Measurements from ENCODE around the gene FOXK2.

The FOXK2 gene

DNA sequence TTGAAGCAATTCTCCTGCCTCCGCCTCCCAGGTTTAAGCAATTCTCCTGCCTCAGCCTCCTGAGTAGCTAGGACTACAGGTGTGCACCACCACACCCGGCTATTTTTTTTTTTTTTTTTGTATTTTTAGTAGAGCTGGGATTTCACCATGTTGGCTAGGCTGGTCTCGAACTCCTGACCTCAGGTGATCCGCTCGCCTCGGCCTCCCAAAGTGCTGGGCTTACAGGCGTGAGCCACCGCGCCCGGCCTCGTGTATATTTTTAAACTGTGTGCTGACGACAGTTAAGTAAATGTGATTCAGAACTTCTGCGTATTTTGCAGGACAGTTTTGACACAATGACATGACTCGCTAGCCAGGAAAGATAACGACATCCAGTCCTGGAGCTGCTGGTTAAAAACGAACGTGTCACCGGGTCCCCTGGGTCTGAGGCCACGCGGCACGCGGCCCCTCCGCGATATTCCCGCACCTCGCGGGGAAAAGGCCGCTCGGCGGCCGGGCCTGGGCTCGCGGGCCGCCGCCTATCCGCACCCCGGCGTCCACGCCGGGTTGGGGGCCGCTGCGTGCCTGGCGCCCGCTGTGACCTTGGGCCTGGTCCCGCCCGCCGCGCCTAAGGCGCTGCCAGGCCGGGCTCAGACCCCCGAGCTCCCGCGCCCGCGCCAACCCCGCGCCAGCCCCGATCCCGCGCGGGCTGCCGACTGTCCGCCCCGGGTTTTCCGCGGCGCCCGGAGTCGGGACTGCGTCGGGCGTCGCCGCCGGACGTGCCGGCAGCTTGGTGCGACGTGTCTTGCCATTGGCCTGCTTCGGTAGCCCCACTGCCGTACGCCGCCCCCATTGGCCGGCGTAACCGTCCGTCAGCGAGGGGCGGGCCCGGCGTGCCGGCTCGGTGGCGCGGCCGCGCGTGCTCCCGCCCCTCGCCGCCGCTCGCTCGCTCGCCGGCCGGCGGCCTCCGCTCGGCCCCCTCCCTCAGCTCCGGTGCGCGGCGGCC lies at the start of gene FOXK2:
Gene FOXK2, plus strand, starts transcription at position 907 of the 985 bp plus-strand sequence. CDS start 157 bp downstream, outside the sequence.
- DNase-seq = peak; percentile 6 to 94 (median 84)

GRCh38 chr17:82470065-82470464 lies 49.5 kb upstream of the FOXK2 start:
- no peak for DNase-seq

- DNase-seq = no peak
Measured at GRCh38 chr17:82474223-82475010, 45.1 kb upstream of the FOXK2 start.

DNA sequence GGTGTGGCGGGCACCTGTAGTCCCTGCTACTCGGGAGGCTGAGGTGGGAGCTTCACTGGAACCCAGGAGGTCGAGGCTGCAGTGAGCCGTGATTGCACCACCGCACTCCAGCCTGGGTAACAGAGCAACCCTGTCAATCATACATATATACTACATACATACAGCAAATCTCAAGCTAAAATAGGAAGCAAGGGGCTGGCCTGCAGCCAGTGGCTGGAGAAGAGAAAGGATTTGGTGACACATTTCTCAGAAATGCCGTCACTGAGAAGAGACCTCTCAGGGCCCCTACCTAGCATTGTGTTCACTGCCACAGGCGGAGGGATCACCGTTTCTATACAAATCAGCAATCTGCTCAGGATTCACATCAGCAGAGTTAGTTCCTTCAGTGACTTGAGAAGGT lies 44.1 kb upstream of the FOXK2 start:
- DNase-seq = no peak

DNA sequence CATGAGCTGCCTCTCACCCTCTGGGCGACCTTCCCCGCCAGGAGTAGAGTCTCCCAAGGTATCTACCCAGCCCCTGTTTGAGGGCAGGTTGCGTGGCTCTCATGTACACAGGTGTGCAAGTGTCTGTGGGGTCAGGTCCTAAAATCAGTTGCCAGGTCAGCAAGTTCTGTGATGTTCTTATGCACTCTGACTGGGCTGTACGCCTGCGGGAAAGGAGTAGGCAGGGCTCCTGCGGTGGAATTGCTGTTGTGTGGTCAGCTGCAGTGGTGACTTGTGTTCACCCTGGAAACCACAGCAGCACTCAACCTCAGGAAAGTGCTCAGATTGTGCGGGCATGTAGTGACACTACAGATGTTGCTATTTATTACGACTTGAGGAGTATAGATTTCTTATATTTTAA lies 41.6 kb upstream of the FOXK2 start:
- DNase-seq = no peak

DNA sequence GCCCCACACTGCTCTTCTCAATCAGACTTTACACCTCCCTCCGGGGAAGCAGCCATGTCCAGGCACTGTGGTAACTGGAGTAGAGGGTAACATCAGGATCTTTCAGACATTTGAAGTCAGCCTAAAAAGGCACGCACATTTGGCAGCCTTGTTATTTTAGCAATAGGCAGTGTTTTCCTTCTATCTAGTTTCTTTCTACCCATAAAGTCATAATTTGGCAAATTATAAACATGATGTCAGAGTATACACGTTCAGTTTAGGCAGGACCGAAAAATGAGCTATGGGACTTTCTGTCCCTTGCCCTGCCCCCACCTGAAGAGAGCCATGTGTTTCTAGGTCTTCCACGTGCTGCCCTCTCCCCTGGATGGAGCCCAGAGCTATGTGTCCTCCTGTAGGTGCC lies 39.9 kb upstream of the FOXK2 start:
- DNase-seq = no peak

DNA sequence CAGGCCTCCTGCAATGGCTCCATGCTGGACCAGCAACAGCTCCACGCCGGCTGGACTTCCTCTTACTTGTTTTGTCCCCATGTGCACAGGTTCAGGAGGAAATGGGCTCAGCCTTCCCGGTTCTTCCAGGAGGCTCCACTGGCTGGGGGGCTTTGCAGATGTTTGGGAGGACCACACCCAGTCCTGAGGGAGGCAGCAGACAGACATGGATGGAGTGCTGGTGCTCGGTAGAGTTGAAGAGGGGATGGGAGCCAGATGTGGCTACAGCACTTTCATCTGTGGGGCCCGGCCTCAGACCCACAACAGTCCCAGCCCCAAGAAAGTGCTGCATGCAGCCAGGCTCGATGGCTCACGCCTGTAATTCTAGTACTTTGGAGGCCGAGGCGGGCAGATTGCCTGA lies 39.2 kb upstream of the FOXK2 start:
- DNase-seq = no peak

- no peak for DNase-seq
Measured at GRCh38 chr17:82483204-82483660, 36.3 kb upstream of the FOXK2 start.

DNA sequence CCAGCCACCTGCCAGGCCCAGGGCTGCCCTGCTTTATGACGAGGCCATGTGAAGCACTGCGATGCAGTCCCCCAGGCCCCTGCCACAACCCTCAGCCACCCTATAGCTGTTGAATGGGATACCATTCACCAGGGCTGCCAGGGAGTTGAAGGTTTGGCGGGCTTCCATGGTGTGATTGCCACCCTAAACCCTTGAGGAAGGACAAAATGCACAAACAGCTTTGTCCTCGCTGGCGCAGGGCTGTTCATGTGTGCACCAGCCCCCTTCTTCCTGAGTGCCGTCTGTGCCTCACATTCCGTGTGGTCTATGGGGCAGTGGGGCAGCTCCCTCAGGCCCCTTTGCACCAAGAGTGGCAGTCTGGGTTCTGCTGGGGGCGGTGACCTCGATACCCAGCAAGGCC lies 35.7 kb upstream of the FOXK2 start:
- DNase-seq = no peak

DNA sequence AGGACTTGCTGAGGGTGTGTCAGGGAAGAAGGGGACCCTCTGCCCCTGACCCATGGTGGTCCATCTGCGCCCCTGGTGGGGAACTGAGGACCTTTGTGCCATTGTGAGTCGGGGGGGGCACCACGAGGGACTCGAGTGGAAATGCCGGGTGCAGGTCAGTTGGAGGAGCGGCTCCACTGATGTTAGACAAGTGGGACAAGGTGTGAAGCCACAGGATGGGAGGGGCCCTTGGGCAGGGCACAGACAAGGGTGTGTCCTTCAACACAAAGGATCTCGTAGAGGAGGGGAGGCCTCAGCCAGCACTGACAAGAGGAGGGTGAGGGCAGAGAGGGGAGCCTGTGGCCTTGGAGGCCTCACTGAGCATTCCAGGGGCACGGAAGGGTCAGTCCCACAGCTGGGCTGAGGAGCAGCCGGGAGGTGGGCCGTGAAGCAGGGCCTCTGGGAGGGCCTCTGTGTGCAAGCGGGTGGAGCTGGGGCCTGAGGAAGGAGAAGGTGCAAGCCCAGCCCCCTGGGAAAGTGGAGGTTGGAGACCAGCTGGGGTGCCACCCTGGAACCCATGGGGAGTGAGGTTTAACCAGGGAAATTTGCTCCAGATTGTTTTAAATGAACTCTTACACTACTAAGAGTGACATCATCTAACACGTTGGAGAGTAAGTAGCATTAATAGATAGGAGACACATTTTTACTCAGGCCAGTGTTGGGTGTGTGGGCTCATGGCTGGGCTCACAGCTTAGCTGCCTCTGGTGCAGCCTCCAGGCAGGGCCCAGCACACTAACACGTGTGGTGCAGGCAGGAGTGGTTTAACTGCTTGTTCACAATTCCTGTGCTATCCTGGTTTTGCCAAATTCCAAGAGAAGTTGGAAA lies 33.1 kb upstream of the FOXK2 start:
- DNase-seq = no peak

DNA sequence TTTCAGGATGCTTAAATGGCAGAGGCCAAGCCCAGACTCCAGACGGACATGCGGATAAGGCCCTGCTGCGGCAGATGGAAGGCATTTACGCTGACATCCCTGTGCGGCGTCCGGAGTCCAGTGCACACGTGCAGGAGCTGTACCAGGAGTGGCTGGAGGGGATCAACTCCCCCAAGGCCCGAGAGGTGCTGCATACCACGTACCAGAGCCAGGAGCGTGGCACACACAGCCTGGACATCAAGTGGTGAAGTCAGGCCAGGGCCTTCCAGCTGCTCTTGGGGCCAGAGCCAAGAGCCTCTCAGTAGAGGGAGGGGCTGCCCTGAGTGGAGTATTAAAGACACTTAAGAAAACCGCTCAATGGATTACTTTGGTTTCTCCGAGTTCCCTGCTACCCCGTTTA lies 31.6 kb upstream of the FOXK2 start:
- DNase-seq = peak in 8 of 51 donors; percentile 2 to 47 (median 19)

DNA sequence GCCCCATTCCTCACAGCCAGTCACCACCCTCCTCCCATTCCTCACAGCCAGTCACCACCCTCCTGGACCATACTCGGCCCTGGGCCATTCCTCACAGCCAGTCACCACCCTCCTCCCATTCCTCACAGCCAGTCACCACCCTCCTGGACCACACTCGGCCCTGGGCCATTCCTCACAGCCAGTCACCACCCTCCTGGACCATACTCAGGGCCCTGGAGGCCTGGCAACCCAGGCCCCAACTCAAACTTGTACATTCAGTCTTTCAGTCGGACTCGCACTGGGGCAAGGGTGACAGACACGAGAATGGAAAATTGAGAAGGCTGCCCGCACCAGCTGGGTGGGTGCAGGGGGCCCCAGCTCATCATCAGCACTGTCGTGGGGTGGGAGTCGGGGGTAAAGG lies 30.4 kb upstream of the FOXK2 start:
- DNase-seq = peak in 35 of 51 donors; percentile 7 to 82 (median 53)

DNA sequence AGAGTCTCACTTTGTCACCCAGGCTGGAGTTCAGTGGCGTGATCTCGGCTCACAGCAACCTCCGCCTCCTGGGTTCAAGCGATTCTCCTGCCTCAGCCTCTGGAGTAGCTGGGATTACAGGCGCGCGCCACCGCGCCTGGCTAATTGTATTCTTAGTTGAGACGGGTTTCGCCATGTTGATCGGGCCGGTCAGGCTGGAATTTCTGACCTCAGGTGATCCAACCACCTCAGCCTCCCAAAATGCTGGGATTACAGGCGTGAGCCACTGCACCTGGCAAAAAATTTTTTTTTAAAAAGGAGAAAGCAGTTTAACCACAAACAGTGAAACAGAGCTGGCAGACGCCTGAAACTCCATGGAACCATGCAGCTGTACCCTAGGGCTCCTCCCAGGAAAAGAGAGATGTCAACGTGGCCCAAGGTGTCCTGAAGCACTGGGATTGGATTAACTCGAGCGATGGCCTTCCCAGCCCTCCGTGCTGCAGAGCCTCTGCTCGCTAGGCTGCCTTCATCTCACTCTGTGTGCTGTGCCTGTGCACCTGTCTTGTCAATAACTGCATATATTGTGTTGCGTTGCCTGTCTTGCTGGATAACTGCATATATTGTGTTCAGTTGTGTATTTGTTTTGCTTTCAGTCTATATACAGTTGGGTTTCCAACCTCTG lies 29.6 kb upstream of the FOXK2 start:
- DNase-seq = no peak

DNA sequence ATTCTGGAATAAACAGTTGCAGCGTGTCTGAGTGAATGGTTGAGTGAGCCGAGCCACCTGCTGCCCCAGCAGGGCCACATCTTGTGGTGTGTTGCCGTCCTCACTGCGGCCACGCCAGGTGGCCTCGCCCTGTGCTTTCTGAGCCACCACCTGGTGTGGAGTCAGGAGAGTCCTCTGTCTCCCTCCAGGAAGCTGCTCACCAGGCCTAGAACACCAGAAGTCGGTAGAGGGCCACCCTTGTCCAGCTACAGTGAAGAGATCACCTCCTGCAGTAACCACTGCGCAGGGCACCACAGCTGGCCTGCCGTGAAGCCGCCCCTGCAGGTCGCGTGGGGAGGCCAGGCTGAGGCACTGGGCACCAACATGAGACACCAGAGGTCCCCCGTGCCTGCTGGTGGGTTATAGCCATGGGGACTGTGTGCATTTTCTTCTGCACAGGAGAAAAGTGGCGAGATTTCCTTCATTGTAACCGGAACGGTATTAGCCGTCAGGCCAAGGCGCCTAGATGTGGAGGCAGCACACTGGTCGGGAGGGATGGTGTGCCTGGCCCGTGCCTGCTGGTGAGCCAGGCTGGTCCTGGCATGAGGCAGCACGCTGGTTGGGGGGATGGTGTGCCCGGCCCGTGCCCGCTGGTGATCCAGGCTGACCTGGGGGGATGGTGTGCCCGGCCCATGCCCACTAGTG lies 28.9 kb upstream of the FOXK2 start:
- DNase-seq = no peak

GRCh38 chr17:82491196-82491530 lies 28.4 kb upstream of the FOXK2 start:
- no peak for DNase-seq

DNA sequence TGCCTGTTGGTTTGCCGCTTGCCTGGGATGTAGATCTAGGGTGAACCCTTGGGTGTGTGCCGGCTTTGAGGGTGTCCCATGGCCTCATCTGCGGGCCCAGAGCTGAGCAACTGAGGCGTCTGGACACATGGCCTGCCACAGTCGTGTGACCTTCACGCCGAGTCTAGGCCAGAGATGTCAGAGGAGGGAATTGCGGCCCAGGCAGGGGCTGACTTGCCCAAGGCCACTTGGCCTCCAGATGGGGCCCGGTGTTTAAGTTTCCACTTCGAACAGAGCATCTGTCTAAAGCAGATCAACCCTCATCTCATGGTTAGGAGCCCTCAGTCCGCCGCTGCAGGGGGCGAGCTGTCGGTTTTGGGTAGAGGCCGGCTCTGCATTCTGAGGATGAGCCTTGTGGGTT lies 28.0 kb upstream of the FOXK2 start:
- DNase-seq = no peak

GRCh38 chr17:82492643-82493225 lies 26.8 kb upstream of the FOXK2 start:
- no peak for DNase-seq

GRCh38 chr17:82493226-82493781 lies 26.2 kb upstream of the FOXK2 start:
- DNase-seq = no peak

- peak; percentile 36 to 93 (median 82) for DNase-seq
Measured at GRCh38 chr17:82494236-82495055, 25.1 kb upstream of the FOXK2 start.
